A549 treated with dexamethasone at 1 μM for 4 hours (cell line): ENCODE measurements around the gene UGT1A10. TPM values are rescaled to one million over a fixed set of nuclear protein-coding genes. Genes with fewer than 3 reads are reported as not detected.

Experiments used
- total RNA-seq: library from RNA; stranded (reverse); fragments of 200-300 nt; extraction: Qiagen RNA extraction; gene quantifications from 5 replicates; pipeline ENCODE4 v1.2.3, GENCODE V29; 2022

UGT1A10 gene
- total RNA-seq = 0.05 TPM in 1 of 5 replicates, not detected in the others

GRCh38 chr2:233636306-233636705 is at the start of gene UGT1A10:
TSS of gene UGT1A10 (plus strand) at chr2:233636448. CDS start at chr2:233636523, 75 bp downstream.

DNA sequence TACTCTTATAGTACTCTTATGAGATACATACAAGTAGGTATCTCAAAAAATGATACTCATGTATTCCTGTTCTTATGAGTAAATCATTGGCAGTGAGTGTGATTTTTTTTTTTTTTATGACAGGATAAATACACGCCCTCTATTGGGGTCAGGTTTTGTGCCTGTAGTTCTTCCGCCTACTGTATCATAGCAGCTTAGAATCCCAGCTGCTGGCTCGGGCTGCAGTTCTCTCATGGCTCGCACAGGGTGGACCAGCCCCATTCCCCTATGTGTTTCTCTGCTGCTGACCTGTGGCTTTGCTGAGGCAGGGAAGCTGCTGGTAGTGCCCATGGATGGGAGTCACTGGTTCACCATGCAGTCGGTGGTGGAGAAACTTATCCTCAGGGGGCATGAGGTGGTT is 18.8 kb upstream of the UGT1A10 start, which contains the start of gene UGT1A8:
TSS of gene UGT1A8 (plus strand) at position 158 of the 400 bp plus-strand sequence. CDS start at position 233, 75 bp downstream.

DNA sequence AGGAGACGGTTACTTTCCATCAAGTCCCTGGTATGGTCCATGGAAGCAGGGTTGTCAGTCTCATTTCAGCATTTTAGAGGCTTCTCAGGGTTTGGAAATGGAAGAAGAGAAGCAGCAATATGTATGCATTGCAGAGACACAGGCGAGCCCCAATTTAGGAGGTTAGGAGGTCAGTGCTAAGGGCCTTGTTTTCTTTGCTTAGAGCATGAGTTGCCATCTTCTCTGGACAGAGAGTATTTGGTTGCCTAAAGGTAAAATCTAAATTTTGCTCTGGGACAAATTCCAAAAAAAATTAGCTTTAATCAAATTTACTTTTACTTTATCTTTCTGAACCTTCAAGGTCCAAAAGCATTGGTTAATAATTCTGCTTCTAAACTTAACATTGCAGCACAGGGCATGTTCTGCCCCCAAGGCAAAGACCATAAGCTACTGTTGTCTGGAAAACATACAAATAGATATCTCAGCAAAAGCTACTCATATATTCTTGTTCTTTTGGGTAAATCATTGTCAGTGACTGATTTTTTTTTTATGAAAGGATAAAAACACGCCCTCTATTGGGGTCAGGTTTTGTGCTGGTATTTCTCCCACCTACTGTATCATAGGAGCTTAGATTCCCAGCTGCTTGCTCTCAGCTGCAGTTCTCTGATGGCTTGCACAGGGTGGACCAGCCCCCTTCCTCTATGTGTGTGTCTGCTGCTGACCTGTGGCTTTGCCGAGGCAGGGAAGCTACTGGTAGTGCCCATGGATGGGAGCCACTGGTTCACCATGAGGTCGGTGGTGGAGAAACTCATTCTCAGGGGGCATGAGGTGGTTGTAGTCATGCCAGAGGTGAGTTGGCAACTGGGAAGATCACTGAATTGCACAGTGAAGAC is 35.3 kb downstream of the UGT1A10 start, which contains the start of gene UGT1A9:
TSS of gene UGT1A9 (plus strand) at position 609 of the 872 bp plus-strand sequence. CDS start at position 646, 37 bp downstream.

GRCh38 chr2:233681521-233682099 is 45.4 kb downstream of the UGT1A10 start, which contains the start of gene UGT1A7:
TSS of gene UGT1A7 (plus strand) at chr2:233681901. CDS start at chr2:233681938, 37 bp downstream.

GRCh38 chr2:233692648-233693047 is 56.4 kb downstream of the UGT1A10 start, which contains the start of gene UGT1A6:
TSS of gene UGT1A6 (plus strand) at chr2:233692890. CDS start at chr2:233693005, 115 bp downstream.

GRCh38 chr2:233712611-233713261 is 76.5 kb downstream of the UGT1A10 start, which contains the start of gene UGT1A5:
TSS of gene UGT1A5 (plus strand) at chr2:233712907. CDS start at chr2:233712992, 85 bp downstream.

GRCh38 chr2:233718552-233718951 is 82.3 kb downstream of the UGT1A10 start, which contains the start of gene UGT1A4:
TSS of gene UGT1A4 (plus strand) at chr2:233718736. CDS start at chr2:233718821, 85 bp downstream.

DNA sequence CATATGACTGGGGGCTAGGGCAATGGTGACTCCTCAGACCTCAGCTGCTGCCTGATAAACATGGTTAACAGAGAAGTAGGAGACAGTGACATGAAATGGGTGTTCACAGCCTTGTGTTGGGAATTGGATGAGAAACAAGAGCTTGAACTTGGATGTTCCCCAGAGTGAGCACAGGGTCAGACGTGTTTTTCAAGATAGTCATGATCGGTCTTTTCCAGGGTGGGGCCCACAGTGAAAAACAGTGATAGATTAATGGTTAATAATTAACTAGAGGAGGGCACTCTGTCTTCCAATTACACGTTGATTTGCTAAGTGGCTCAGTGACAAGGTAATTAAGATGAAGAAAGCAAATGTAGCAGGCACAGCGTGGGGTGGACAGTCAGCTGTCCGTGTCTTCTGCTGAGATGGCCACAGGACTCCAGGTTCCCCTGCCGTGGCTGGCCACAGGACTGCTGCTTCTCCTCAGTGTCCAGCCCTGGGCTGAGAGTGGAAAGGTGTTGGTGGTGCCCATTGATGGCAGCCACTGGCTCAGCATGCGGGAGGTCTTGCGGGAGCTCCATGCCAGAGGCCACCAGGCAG is 92.6 kb downstream of the UGT1A10 start, which contains the start of gene UGT1A3:
TSS of gene UGT1A3 (plus strand) at position 320 of the 579 bp plus-strand sequence. CDS start at position 405, 85 bp downstream.

DNA sequence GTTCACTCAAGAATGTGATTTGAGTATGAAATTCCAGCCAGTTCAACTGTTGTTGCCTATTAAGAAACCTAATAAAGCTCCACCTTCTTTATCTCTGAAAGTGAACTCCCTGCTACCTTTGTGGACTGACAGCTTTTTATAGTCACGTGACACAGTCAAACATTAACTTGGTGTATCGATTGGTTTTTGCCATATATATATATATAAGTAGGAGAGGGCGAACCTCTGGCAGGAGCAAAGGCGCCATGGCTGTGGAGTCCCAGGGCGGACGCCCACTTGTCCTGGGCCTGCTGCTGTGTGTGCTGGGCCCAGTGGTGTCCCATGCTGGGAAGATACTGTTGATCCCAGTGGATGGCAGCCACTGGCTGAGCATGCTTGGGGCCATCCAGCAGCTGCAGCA is 123.8 kb downstream of the UGT1A10 start, which contains the start of gene UGT1A1:
TSS of gene UGT1A1 (plus strand) at position 228 of the 400 bp plus-strand sequence. CDS start at position 246, 18 bp downstream.

DNA sequence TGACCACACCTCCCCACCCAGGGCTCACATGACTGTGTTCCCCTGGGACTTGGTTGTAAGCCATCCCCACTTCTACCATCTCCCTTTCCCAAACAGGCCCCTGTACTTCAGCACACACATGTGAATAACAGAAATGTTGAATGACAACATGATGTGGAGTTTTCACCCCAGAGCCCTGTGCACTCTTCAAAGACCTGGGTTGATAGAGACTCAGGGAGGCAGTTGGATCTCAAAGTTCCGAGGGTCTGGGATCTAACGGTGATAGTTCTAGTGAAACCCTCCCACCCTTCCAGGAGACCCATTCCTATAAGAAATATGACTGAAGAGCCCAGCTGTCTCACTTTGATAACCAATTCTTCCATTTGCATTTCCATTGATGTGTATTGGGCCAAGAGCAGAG is 141.8 kb downstream of the UGT1A10 start, which contains the start of gene MROH2A:
TSS of gene MROH2A (plus strand) at position 301 of the 400 bp plus-strand sequence. CDS start 1,029 bp downstream, outside the sequence.

Other genes starting within 250 kb of the UGT1A10 start
- gene USP40, start 69.7 kb upstream of the UGT1A10 start, total RNA-seq = 21.0 to 26.2 TPM (median 24.2 TPM) in 5 replicates
- gene UGT1A8, start 18.8 kb upstream of the UGT1A10 start, total RNA-seq = 0.06 to 0.07 TPM (median 0.06 TPM) in 3 of 5 replicates, not detected in the others
- 3.9 to 5.2 TPM (median 4.5 TPM) in 5 replicates for gene UGT1A9, start 35.5 kb downstream of the UGT1A10 start, total RNA-seq
- gene UGT1A7, start 45.5 kb downstream of the UGT1A10 start, total RNA-seq = 3.4 to 5.3 TPM (median 3.5 TPM) in 5 replicates
- 1.2 to 1.9 TPM (median 1.4 TPM) in 5 replicates for gene UGT1A6, start 56.4 kb downstream of the UGT1A10 start, total RNA-seq
- gene UGT1A5, start 76.5 kb downstream of the UGT1A10 start, total RNA-seq = 0.06 TPM in 1 of 5 replicates, not detected in the others
- gene UGT1A4, start 82.3 kb downstream of the UGT1A10 start, total RNA-seq = 0.07 TPM in 1 of 5 replicates, not detected in the others
- gene UGT1A3, start 92.6 kb downstream of the UGT1A10 start, total RNA-seq = 0.06 to 0.18 TPM (median 0.11 TPM) in 3 of 5 replicates, not detected in the others
- gene UGT1A1, start 123.8 kb downstream of the UGT1A10 start, total RNA-seq = 0.39 to 1.1 TPM (median 0.87 TPM) in 5 replicates
- gene MROH2A, start 141.9 kb downstream of the UGT1A10 start, total RNA-seq = 0.14 to 0.37 TPM (median 0.30 TPM) in 5 replicates
- gene HJURP, start 218.1 kb downstream of the UGT1A10 start, total RNA-seq = 51.2 to 56.5 TPM (median 54.7 TPM) in 5 replicates